Prostate gland (tissue), 2 donors: Measurements from ENCODE around the gene VPS9D1. TPM values are rescaled to one million over a fixed set of nuclear protein-coding genes. Genes with fewer than 3 reads are reported as not detected.

ENCODE experiments used
- DNase-seq: peaks from one replicate; pipeline ENCODE4 v3.0.0-alpha.2; 2019; ENCODE audit warnings: low spot score
- H3K27ac ChIP-seq, 2 donors: fragments of 200-600 bp; sonication (generic); 2 replicates each; pipeline ENCODE4 v1.5.1; 2017 to 2019
- H3K27me3 ChIP-seq: fragments of 200-600 bp; sonication (generic); replicated peaks from 2 replicates; pipeline ENCODE4 v1.5.1; 2019; ENCODE audit not compliant: insufficient read depth
- H3K36me3 ChIP-seq, 2 donors: fragments of 200-600 bp; sonication (generic); 1 replicate in 1 of 2; 2 replicates in 1 of 2; pipeline versions ENCODE4 v1.5.1 to v1.8.1; 2017 to 2019
- H3K4me1 ChIP-seq: fragments of 200-600 bp; sonication (generic); replicated peaks from 2 replicates; pipeline ENCODE4 v1.5.1; 2019
- H3K4me3 ChIP-seq, 2 donors: fragments of 200-600 bp; sonication (generic); 2 replicates each; pipeline ENCODE4 v1.5.1; 2017 to 2019
- H3K9me3 ChIP-seq: fragments of 200-600 bp; sonication (generic); 2 replicates; pipeline ENCODE4 v1.5.1; 2017
- POLR2A ChIP-seq: fragments of 450-650 bp; IDR thresholded peaks from one replicate; pipeline ENCODE4 v1.6.1; 2016; ENCODE audit warnings: antibody characterized with exemption, mild to moderate bottlenecking
- POLR2AphosphoS5 ChIP-seq: sonication (generic); formaldehyde crosslinking; IDR thresholded peaks from one replicate; pipeline ENCODE4 v1.6.1; 2017; ENCODE audit warnings: antibody characterized with exemption
- WGBS: methylation state at CpG from one replicate; pipeline ENCODE4 v1.1.5; 2018; 5-methylcytosine and 5-hydroxymethylcytosine counted together
- intact Hi-C: fragments of 100-400 bp; cut with DNase I; formaldehyde crosslinking; loops from one replicate; pipeline ENCODE4 v1.14.2; 2022
- total RNA-seq, 2 donors: library from RNA; depleted of rRNA; stranded (reverse); fragments of >200 nt; gene quantifications; one replicate each; pipeline ENCODE4 v1.1.0, GENCODE V29; 2016
- TF ChIP-seq, protein P1 (sequence below), 4 experiments: fragments of 200-600 bp in 2 of 4; fragments of 450-650 bp in 2 of 4; sonication (generic) in 2 of 4; IDR thresholded peaks; 1 replicate in 3 of 4; 2 replicates in 1 of 4; pipeline ENCODE4 v1.5.1; 2016 to 2019; ENCODE audit warnings: antibody characterized with exemption in 4 of 4, mild to moderate bottlenecking in 2 of 4, moderate library complexity in 2 of 4

The VPS9D1 gene
- total RNA-seq, 2 donors from 2014 or later: 8.5 to 16.0 TPM

GRCh38 chr16:89722392-89723278 is 1.9 kb upstream of the VPS9D1 start:
- Histone ChIP-seq H3K4me1 (peaks cover 17% of the 10 kb centered on the region), H3K27ac (peak overlapping the region; percentile 91 to 98), H3K27me3 (no peaks in the 10 kb centered on the region), H3K36me3 (no peaks in the 10 kb centered on the region), H3K9me3 (no peaks in the 10 kb centered on the region), H3K4me3 (peak overlapping the region; percentile 72 to 97)
- 30% methylated on average over 56 of the region's 56 CpGs for WGBS
- intact Hi-C loops: loop anchor here (2.0 to 5.0 kb wide), 2 partner anchors 22 to 150 kb away; partner anchors contain the start of genes SPATA2L and TCF25
- peak; percentile 66 for DNase-seq
- TF ChIP-seq POLR2AphosphoS5: peak; percentile 22
- TF ChIP-seq, protein P1, sequence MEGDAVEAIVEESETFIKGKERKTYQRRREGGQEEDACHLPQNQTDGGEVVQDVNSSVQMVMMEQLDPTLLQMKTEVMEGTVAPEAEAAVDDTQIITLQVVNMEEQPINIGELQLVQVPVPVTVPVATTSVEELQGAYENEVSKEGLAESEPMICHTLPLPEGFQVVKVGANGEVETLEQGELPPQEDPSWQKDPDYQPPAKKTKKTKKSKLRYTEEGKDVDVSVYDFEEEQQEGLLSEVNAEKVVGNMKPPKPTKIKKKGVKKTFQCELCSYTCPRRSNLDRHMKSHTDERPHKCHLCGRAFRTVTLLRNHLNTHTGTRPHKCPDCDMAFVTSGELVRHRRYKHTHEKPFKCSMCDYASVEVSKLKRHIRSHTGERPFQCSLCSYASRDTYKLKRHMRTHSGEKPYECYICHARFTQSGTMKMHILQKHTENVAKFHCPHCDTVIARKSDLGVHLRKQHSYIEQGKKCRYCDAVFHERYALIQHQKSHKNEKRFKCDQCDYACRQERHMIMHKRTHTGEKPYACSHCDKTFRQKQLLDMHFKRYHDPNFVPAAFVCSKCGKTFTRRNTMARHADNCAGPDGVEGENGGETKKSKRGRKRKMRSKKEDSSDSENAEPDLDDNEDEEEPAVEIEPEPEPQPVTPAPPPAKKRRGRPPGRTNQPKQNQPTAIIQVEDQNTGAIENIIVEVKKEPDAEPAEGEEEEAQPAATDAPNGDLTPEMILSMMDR (IDR thresholded peaks at IDR 0.05): no peak

- Histone ChIP-seq H3K4me1 (peaks cover 17% of the 10 kb centered on the region), H3K4me3 (peak overlapping the region; percentile 72 to 97), H3K27me3 (no peaks in the 10 kb centered on the region), H3K9me3 (no peaks in the 10 kb centered on the region), H3K36me3 (no peaks in the 10 kb centered on the region), H3K27ac (peak overlapping the region; percentile 91 to 98)
- under 1% methylated on average over 79 of the region's 112 CpGs for WGBS
- DNase-seq: peak; percentile 30
- TF ChIP-seq, protein P1 (IDR thresholded peaks at IDR 0.05): no peak
- TF ChIP-seq POLR2AphosphoS5: peak; percentile 21
- TF ChIP-seq POLR2A: peak; percentile 11
- intact Hi-C loops: loop anchor here (2.0 to 5.0 kb wide), 2 partner anchors 21 to 151 kb away; partner anchors contain the start of genes SPATA2L and TCF25
Measured at GRCh38 chr16:89721546-89722391, 1.1 kb upstream of the VPS9D1 start.

DNA sequence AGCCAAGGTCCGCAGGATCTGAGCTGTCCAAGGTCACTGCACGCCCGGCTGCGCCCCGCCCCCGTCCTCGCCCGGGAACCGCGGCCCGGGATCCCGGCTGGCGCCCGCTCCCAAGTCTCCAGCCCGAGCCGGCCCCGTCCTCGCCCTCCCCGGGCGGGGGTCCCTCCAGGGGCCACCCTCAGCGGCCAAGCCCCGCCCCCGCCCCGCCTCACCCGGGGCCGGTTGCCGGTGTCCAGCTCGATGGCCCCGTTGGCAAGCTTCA is 216 bp downstream of the VPS9D1 start:
- no peak for TF ChIP-seq POLR2A
- TF ChIP-seq, protein P1 (IDR thresholded peaks at IDR 0.05): no peak
- no peak for TF ChIP-seq POLR2AphosphoS5
- Histone ChIP-seq H3K27me3 (no peaks in the 10 kb centered on the region), H3K4me3 (peak overlapping the region; percentile 72 to 97), H3K4me1 (peaks cover 17% of the 10 kb centered on the region), H3K9me3 (no peaks in the 10 kb centered on the region), H3K36me3 (no peaks in the 10 kb centered on the region), H3K27ac (peak overlapping the region; percentile 91 to 98)
- intact Hi-C loops: loop anchor here (5.0 kb wide), 1 partner anchor 152 kb away; the partner anchor contains the start of gene TCF25
- no peak for DNase-seq
- 0% methylated on average over 19 of the region's 29 CpGs for WGBS

GRCh38 chr16:89717688-89718505 is 2.8 kb downstream of the VPS9D1 start:
- Histone ChIP-seq H3K36me3 (no peaks in the 10 kb centered on the region), H3K9me3 (no peaks in the 10 kb centered on the region), H3K4me3 (no peak overlapping the region), H3K27me3 (no peaks in the 10 kb centered on the region), H3K27ac (no peak overlapping the region), H3K4me1 (peaks cover 14% of the 10 kb centered on the region)
- intact Hi-C loops: no loop called here
- TF ChIP-seq, protein P1 (IDR thresholded peaks at IDR 0.05): no peak
- no peak for TF ChIP-seq POLR2A
- no peak for TF ChIP-seq POLR2AphosphoS5
- no peak for DNase-seq
- 84% methylated on average over 24 of the region's 24 CpGs for WGBS
